HFFc6 (cell line): Measurements from ENCODE around the gene SLC25A11. TPM values are rescaled to one million over a fixed set of nuclear protein-coding genes. Genes with fewer than 3 reads are reported as not detected.

ENCODE experiments used
- DNase-seq: peaks from one replicate; pipeline ENCODE4 v3.0.0-alpha.2; 2018
- H3K27ac Mint-ChIP-seq: 2 replicates; pipeline ENCODE4 v1.8.0; 2020; ENCODE audit warnings: mild to moderate bottlenecking, mixed read lengths
- H3K27me3 Mint-ChIP-seq: 2 replicates; pipeline ENCODE4 v1.8.0; 2021; ENCODE audit warnings: mild to moderate bottlenecking, moderate library complexity, mixed read lengths; ENCODE audit not compliant: insufficient read depth
- H3K36me3 Mint-ChIP-seq: 2 replicates; pipeline ENCODE4 v1.8.0; 2021; ENCODE audit warnings: low read depth, mixed read lengths
- H3K4me1 Mint-ChIP-seq: 2 replicates; pipeline ENCODE4 v1.8.0; 2020; ENCODE audit warnings: low read depth, mixed read lengths
- H3K4me3 Mint-ChIP-seq: 2 replicates; pipeline ENCODE4 v1.8.0; 2020; ENCODE audit warnings: mild to moderate bottlenecking, moderate library complexity, mixed read lengths
- H3K9me3 Mint-ChIP-seq: 2 replicates; pipeline ENCODE4 v1.8.0; 2020; ENCODE audit warnings: mild to moderate bottlenecking, mixed read lengths
- total RNA-seq, 6 experiments: library from RNA; stranded (reverse); fragmentation: NEBNext Ultra II Directional; extraction: Animal tissue kit (Norgen Biotek cat#: 25700); gene quantifications; 2 replicates in 1 of 6; 3 replicates in 5 of 6; pipeline ENCODE4 v1.2.3, GENCODE V29; 2021
- TF ChIP-seq, protein P1 (sequence below): fragments of 200-600 bp; sonication (generic); IDR thresholded peaks from 2 replicates; pipeline ENCODE4 v1.5.0; 2021; ENCODE audit warnings: antibody characterized with exemption, mild to moderate bottlenecking

Gene SLC25A11
- total RNA-seq, 6 experiments from 2014 or later = 61.9 to 78.6 (median 64.4) TPM

DNA sequence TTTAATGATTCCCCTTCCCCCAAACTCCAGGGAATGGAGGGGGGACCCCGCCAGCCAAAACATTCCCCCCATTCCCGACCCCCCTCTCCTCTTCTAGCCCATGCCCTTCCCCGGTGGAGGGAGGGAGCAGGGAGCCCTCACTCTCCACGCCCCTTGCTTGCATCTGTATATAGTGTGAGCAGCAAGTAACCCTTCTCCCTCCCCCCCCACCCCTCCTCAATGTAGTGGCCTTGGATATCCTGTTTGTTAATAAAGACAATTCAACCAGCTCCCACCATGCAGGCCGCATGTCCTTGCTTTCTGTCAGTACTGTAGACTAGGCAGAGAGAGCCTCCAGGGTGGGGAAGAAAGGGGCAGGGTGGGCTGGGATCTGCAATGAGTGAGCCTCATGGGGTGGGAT, 42.1 kb downstream of the SLC25A11 start:
- Mint-ChIP-seq H3K9me3 (no peaks in the 10 kb centered on the region), H3K36me3 (0 out of 2 replicates have a peak, but pooled peaks cover 10% of the 10 kb centered on the region), H3K4me1 (no peaks in the 10 kb centered on the region), H3K27ac (no peak overlapping the region), H3K27me3 (peaks cover 5% of the 10 kb centered on the region), H3K4me3 (no peak overlapping the region)
- TF ChIP-seq, protein P1, sequence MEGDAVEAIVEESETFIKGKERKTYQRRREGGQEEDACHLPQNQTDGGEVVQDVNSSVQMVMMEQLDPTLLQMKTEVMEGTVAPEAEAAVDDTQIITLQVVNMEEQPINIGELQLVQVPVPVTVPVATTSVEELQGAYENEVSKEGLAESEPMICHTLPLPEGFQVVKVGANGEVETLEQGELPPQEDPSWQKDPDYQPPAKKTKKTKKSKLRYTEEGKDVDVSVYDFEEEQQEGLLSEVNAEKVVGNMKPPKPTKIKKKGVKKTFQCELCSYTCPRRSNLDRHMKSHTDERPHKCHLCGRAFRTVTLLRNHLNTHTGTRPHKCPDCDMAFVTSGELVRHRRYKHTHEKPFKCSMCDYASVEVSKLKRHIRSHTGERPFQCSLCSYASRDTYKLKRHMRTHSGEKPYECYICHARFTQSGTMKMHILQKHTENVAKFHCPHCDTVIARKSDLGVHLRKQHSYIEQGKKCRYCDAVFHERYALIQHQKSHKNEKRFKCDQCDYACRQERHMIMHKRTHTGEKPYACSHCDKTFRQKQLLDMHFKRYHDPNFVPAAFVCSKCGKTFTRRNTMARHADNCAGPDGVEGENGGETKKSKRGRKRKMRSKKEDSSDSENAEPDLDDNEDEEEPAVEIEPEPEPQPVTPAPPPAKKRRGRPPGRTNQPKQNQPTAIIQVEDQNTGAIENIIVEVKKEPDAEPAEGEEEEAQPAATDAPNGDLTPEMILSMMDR = no peak
- DNase-seq = no peak

DNA sequence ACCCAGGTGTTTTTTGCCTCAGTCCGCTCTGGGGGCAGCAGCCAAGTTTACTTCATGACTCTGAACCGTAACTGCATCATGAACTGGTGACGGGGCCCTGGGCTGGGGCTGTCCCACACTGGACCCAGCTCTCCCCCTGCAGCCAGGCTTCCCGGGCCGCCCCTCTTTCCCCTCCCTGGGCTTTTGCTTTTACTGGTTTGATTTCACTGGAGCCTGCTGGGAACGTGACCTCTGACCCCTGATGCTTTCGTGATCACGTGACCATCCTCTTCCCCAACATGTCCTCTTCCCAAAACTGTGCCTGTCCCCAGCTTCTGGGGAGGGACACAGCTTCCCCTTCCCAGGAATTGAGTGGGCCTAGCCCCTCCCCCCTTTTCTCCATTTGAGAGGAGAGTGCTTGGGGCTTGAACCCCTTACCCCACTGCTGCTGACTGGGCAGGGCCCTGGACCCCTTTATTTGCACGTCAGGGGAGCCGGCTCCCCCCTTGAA, 42.6 kb downstream of the SLC25A11 start:
- no peak for DNase-seq
- Mint-ChIP-seq H3K36me3 (0 out of 2 replicates have a peak, but pooled peaks cover 10% of the 10 kb centered on the region), H3K27ac (no peak overlapping the region), H3K9me3 (no peaks in the 10 kb centered on the region), H3K27me3 (peaks cover 3% of the 10 kb centered on the region; the same call in 1 of the 2 replicates), H3K4me3 (no peak overlapping the region), H3K4me1 (no peaks in the 10 kb centered on the region)
- TF ChIP-seq, protein P1 = no peak

DNA sequence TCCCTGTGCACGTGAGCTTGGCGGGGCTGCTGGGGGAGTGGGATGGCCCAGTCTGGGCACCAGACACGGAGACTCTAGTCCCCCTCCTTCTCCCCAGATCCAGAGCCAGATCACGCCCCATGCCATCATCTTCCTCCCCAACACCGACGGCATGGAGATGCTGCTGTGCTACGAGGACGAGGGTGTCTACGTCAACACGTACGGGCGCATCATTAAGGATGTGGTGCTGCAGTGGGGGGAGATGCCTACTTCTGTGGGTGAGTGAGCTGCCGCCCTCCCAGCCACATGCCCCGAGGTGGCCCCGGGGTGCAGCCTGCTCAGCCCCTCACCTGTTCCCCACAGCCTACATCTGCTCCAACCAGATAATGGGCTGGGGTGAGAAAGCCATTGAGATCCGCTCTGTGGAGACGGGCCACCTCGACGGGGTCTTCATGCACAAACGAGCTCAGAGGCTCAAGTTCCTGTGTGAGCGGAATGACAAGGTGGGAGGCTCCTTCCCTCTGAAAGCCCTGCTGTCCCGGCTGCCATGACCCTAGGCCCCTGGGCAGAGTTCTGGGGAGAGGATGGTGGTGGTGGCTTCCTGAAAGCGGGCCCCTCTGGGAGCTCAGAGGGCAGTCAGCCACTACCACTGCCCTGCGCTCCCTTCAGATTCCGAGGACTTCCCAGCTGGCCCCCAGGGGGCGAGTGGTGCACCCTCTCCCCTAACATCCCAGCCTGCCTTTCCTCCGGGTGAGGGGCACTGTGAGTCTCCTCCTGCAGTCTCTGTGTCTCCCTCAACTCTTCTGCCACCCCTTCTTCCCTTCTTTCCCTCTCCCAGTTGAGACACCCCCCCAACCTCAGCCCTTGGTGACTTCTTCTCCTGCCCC, 43.3 kb downstream of the SLC25A11 start:
- no peak for DNase-seq
- Mint-ChIP-seq H3K27ac (no peak overlapping the region), H3K4me1 (no peaks in the 10 kb centered on the region), H3K9me3 (no peaks in the 10 kb centered on the region), H3K36me3 (0 out of 2 replicates have a peak, but pooled peaks cover 10% of the 10 kb centered on the region), H3K27me3 (peaks cover 3% of the 10 kb centered on the region), H3K4me3 (no peak overlapping the region)
- TF ChIP-seq, protein P1 = no peak

DNA sequence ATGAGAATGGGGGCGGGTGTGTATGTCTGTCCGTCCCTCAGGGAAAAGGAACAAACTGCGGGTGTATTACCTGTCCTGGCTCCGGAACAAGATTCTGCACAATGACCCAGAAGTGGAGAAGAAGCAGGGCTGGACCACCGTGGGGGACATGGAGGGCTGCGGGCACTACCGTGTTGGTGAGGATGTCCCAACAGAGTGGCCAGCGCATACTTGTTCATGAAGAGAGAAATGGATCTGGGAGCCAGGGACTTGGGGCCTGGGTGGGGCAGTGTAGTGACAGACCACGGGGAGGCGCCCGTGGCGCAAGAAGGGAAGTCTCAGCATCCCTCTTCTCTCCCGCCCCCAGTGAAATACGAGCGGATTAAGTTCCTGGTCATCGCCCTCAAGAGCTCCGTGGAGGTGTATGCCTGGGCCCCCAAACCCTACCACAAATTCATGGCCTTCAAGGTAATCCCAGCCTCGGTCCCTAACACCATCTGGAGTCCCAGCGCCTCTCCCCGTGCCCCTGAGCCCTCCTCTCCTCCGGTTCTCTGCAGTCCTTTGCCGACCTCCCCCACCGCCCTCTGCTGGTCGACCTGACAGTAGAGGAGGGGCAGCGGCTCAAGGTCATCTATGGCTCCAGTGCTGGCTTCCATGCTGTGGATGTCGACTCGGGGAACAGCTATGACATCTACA, 44.1 kb downstream of the SLC25A11 start:
- TF ChIP-seq, protein P1 = peak; percentile 40
- H3K4me1 Mint-ChIP-seq = no peaks in the 10 kb centered on the region
- peaks cover 3% of the 10 kb centered on the region for H3K27me3 Mint-ChIP-seq
- 0 out of 2 replicates have a peak, but pooled peaks cover 10% of the 10 kb centered on the region for H3K36me3 Mint-ChIP-seq
- no peak overlapping the region for H3K4me3 Mint-ChIP-seq
- H3K27ac Mint-ChIP-seq = no peak overlapping the region
- no peaks in the 10 kb centered on the region for H3K9me3 Mint-ChIP-seq
- DNase-seq = no peak

DNA sequence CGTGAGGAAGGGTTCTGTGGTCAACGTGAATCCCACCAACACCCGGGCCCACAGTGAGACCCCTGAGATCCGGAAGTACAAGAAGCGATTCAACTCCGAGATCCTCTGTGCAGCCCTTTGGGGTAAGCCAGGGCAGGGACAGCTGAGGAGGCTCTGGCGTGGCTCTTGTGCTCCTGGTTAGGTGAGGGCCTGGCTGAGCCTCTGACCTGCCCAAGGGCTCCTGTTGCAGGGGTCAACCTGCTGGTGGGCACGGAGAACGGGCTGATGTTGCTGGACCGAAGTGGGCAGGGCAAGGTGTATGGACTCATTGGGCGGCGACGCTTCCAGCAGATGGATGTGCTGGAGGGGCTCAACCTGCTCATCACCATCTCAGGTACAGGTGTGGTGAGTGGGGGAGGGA, 44.7 kb downstream of the SLC25A11 start:
- TF ChIP-seq, protein P1 = no peak

More for the DNA sequence above, 44.7 kb downstream of the SLC25A11 start:
- Mint-ChIP-seq H3K9me3 (no peaks in the 10 kb centered on the region), H3K27me3 (peaks cover 3% of the 10 kb centered on the region), H3K4me1 (no peaks in the 10 kb centered on the region), H3K27ac (no peak overlapping the region), H3K4me3 (no peak overlapping the region), H3K36me3 (0 out of 2 replicates have a peak, but pooled peaks cover 10% of the 10 kb centered on the region)
- DNase-seq = no peak
